HL-60 (cell line): Measurements from ENCODE around the gene PADI2.

Experiments
- DNase-seq, 2 experiments: peaks; one replicate each; pipeline ENCODE4 v3.0.0-alpha.2; 2010 to 2020; ENCODE audit warnings: low read depth in 1 of 2, low spot score in 1 of 2
- H3K27ac ChIP-seq: fragments of 250-450 bp; sonication (Bioruptor Pico); replicated peaks from 2 replicates; pipeline ENCODE4 v1.5.1; 2020; ENCODE audit warnings: mild to moderate bottlenecking, moderate library complexity
- H3K27me3 ChIP-seq: fragments of 250-450 bp; sonication (Bioruptor Pico); 2 replicates; pipeline ENCODE4 v1.5.1; 2021; ENCODE audit warnings: mild to moderate bottlenecking, moderate library complexity; ENCODE audit not compliant: insufficient read depth, poor library complexity, severe bottlenecking
- H3K4me3 ChIP-seq: replicated peaks from 2 replicates; pipeline ENCODE4 v1.5.1; 2011; ENCODE audit warnings: mild to moderate bottlenecking, control low read depth, low read length; ENCODE audit not compliant: insufficient read depth
- CTCF ChIP-seq: IDR thresholded peaks from one replicate; pipeline ENCODE4 v1.5.1; 2011; ENCODE audit warnings: low read length, control low read depth, inconsistent platforms; ENCODE audit not compliant: insufficient read depth
- GABPA ChIP-seq: IDR thresholded peaks from 2 replicates; pipeline ENCODE4 v1.6.1; 2012; ENCODE audit warnings: low read depth
- POLR2AphosphoS5 ChIP-seq: IDR thresholded peaks from 2 replicates; pipeline ENCODE4 v1.6.1; 2012; ENCODE audit warnings: low read depth
- SPI1 ChIP-seq: IDR thresholded peaks from 2 replicates; pipeline ENCODE4 v1.6.1; 2012; ENCODE audit warnings: low read depth, mild to moderate bottlenecking, borderline replicate concordance
- TF ChIP-seq, protein P1 (sequence below): IDR thresholded peaks from 2 replicates; pipeline ENCODE4 v1.6.1; 2012; ENCODE audit warnings: low read depth; ENCODE audit not compliant: insufficient replicate concordance

PADI2 gene

DNA sequence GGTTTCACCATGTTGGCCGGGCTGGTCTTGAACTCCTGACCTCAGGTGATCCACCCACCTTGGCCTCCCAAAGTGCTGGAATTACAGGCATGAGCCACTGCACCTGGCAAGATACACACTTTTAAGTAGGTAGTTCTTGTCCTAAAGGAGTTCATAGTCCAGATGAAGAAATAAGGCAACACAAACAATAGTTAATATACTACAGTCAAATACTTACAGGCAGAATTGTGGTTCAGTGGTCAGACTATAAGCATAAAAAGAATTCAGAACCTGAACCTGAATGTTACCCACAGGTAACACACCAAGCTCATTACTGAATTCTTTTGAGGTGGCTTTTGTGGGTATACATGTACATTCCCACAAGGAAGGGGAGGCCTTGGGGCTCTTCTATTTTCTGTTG lies 67.2 kb downstream of the PADI2 start:
- Histone ChIP-seq H3K27me3 (no peaks in the 10 kb centered on the region), H3K4me3 (no peak overlapping the region), H3K27ac (no peak overlapping the region)
- TF ChIP-seq POLR2AphosphoS5, result no peak
- DNase-seq, result no peak

- DNase-seq, result no peak
- TF ChIP-seq, protein P1, sequence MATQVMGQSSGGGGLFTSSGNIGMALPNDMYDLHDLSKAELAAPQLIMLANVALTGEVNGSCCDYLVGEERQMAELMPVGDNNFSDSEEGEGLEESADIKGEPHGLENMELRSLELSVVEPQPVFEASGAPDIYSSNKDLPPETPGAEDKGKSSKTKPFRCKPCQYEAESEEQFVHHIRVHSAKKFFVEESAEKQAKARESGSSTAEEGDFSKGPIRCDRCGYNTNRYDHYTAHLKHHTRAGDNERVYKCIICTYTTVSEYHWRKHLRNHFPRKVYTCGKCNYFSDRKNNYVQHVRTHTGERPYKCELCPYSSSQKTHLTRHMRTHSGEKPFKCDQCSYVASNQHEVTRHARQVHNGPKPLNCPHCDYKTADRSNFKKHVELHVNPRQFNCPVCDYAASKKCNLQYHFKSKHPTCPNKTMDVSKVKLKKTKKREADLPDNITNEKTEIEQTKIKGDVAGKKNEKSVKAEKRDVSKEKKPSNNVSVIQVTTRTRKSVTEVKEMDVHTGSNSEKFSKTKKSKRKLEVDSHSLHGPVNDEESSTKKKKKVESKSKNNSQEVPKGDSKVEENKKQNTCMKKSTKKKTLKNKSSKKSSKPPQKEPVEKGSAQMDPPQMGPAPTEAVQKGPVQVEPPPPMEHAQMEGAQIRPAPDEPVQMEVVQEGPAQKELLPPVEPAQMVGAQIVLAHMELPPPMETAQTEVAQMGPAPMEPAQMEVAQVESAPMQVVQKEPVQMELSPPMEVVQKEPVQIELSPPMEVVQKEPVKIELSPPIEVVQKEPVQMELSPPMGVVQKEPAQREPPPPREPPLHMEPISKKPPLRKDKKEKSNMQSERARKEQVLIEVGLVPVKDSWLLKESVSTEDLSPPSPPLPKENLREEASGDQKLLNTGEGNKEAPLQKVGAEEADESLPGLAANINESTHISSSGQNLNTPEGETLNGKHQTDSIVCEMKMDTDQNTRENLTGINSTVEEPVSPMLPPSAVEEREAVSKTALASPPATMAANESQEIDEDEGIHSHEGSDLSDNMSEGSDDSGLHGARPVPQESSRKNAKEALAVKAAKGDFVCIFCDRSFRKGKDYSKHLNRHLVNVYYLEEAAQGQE, result no peak
- no peak for TF ChIP-seq POLR2AphosphoS5
- no peak for TF ChIP-seq CTCF
- no peak for TF ChIP-seq SPI1
- no peak for TF ChIP-seq GABPA
- H3K27me3 ChIP-seq, result no peaks in the 10 kb centered on the region
- no peak overlapping the region for H3K4me3 ChIP-seq
- H3K27ac ChIP-seq, result no peak overlapping the region
Observed at GRCh38 chr1:17047924-17048323, 71.3 kb downstream of the PADI2 start.

GRCh38 chr1:17046334-17046657 lies 73.0 kb downstream of the PADI2 start:
- no peak overlapping the region for H3K4me3 ChIP-seq
- no peak for TF ChIP-seq GABPA
- TF ChIP-seq POLR2AphosphoS5, result no peak
- no peak for TF ChIP-seq SPI1
- TF ChIP-seq CTCF, result no peak
- TF ChIP-seq, protein P1, result no peak
- no peak overlapping the region for H3K27ac ChIP-seq
- H3K27me3 ChIP-seq, result no peaks in the 10 kb centered on the region
- no peak for DNase-seq

DNA sequence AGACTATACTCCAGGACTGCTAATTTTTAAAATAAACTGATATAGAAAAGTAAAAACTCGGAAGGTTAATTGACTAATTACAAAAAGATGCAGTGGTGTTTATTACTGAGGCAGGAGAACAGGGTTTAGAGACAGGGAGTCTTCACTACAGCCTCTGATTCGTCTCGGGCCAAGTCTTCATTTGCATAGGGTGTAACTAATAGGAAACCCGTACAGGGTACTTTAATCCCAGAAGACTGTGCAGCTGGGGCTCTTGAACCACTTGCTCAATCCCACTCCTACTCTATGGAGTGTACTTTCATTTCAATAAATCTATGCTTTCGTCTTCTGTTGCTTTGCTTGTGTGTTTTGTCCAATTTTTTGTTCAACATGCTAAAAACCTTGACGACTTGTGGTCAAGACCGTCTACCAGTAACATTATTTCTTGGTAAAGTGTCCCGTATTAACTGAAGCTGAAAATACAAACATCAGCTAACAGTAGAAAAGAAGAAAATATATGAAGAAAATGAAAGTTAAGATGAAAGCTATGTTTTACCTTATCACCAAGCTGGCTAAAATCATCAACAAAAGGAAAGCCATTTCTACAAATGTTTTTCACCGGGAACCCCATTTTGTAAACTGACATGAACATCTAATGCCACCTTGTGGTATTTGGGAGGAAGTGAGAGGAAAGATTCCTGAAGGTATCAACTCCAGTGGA lies 73.5 kb downstream of the PADI2 start:
- DNase-seq, result peak in 1 of 2 experiments; percentile 21
- no peak overlapping the region for H3K4me3 ChIP-seq
- no peak for TF ChIP-seq GABPA
- TF ChIP-seq CTCF, result peak; percentile 50
- no peak for TF ChIP-seq POLR2AphosphoS5
- TF ChIP-seq, protein P1, result no peak
- TF ChIP-seq SPI1, result peak; percentile 48; the same call in 1 of the 2 replicates
- H3K27ac ChIP-seq, result no peak overlapping the region
- H3K27me3 ChIP-seq, result no peaks in the 10 kb centered on the region
